ENCODE data around the gene CP.

GRCh38 chr3:149162007-149162406 lies 59.6 kb downstream of the CP start:
- TF ChIP-seq CTCF (IDR thresholded peaks at IDR 0.05; ENCODE audit: low read length) (no peak), EZH2 (IDR thresholded peaks at IDR 0.05; ENCODE audit: borderline replicate concordance, low read length) (no peak)

Measured in OCI-LY1 (cell line).